BLaER1 treated with 17β-estradiol and CSF1 and Interleukin-3, amounts not matched to agents 10 nM and 100 nM (cell line): Measurements from ENCODE around the gene GAS7.

Source experiments
- H3K27ac ChIP-seq, 11 experiments: shearing (Covaris generic); formaldehyde crosslinking; 2 replicates each; pipeline ENCODE4 v1.8.1; 2022
- H3K27me3 ChIP-seq, 11 experiments: shearing (Covaris generic); formaldehyde crosslinking; 2 replicates each; pipeline ENCODE4 v1.8.1; 2022
- H3K36me3 ChIP-seq, 11 experiments: shearing (Covaris generic); formaldehyde crosslinking; 2 replicates each; pipeline ENCODE4 v1.8.1; 2022
- H3K4me1 ChIP-seq, 10 experiments: shearing (Covaris generic); formaldehyde crosslinking; 2 replicates each; pipeline ENCODE4 v1.8.1; 2022
- H3K4me2 ChIP-seq, 11 experiments: shearing (Covaris generic); formaldehyde crosslinking; 2 replicates each; pipeline ENCODE4 v1.8.1; 2022
- H3K4me3 ChIP-seq, 10 experiments: shearing (Covaris generic); formaldehyde crosslinking; 2 replicates each; pipeline ENCODE4 v1.8.1; 2022
- H3K9ac ChIP-seq, 11 experiments: shearing (Covaris generic); formaldehyde crosslinking; 2 replicates each; pipeline ENCODE4 v1.8.1; 2022
- H3K9me3 ChIP-seq, 11 experiments: shearing (Covaris generic); formaldehyde crosslinking; replicated peaks in 1 of 11; 2 replicates each; pipeline ENCODE4 v1.8.1; 2022
- H4K20me1 ChIP-seq, 11 experiments: shearing (Covaris generic); formaldehyde crosslinking; 2 replicates each; pipeline ENCODE4 v1.8.1; 2022
- Cebpa-rat ChIP-seq, 11 experiments: shearing (Covaris generic); IDR thresholded peaks; 2 replicates each; pipeline ENCODE4 v1.8.1; 2022

The GAS7 gene

DNA sequence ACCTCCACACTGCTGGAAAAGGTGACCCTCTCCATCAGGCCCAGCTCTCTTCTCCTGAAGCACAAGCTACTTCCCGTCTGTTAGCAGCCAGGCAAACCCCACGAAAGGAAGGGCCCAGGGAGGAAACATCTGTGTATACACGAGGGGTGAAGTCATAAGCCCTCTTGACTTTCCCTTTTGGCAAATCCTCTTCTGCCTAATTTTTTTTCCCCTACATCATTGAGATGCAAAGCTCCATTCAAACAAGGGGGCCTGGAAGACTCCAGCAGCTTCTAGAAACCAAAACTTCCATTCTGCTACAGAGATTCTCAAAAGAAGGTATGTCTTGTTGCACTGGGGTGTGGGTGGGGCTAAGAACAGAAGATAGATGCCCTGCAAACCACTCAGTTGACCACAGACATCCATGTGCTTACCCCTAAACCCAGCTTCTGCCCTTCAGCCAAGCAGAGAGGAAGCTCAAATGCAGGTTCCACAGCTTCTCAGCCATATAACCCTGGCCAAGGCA, 147.8 kb downstream of the GAS7 start:
- Histone ChIP-seq H3K4me3 (peak overlapping the region; percentile 38 to 75 (median 68)), H3K4me1 (peaks cover 95 to 100% (median 98%) of the 10 kb centered on the region in 10 experiments), H3K27me3 (no peaks in the 10 kb centered on the region), H3K27ac (peak overlapping the region; percentile 90 to 98 (median 95)), H3K9ac (peak overlapping the region; percentile 84 to 93 (median 89)), H3K36me3 (peaks cover 0 to 32% (median 10%) of the 10 kb centered on the region in 11 experiments; a peak in 11 of 22 replicates), H3K4me2 (peak overlapping the region; percentile 86 to 99 (median 95)), H3K9me3 (no peaks in the 10 kb centered on the region), H4K20me1 (peaks cover 0 to 27% (median 8%) of the 10 kb centered on the region in 11 experiments; a peak in 10 of 22 replicates)
- no peak for TF ChIP-seq Cebpa-rat (IDR thresholded peaks at IDR 0.05)

GRCh38 chr17:10048629-10049350, 149.6 kb downstream of the GAS7 start:
- Histone ChIP-seq H3K36me3 (peaks cover 0 to 36% (median 9%) of the 10 kb centered on the region in 11 experiments; a peak in 11 of 22 replicates), H3K4me2 (peak overlapping the region; percentile 86 to 99 (median 95)), H3K9me3 (no peaks in the 10 kb centered on the region), H4K20me1 (peaks cover 0 to 34% (median 12%) of the 10 kb centered on the region in 11 experiments; a peak in 10 of 22 replicates), H3K9ac (peak overlapping the region; percentile 40 to 93 (median 84); a peak in 17 of 22 replicates), H3K27ac (peak overlapping the region; percentile 66 to 98 (median 95)), H3K4me1 (peaks cover 94 to 100% (median 98%) of the 10 kb centered on the region in 10 experiments), H3K4me3 (peak overlapping the region in 5 of 10 experiments; percentile 41 to 75 (median 68); a peak in 11 of 20 replicates), H3K27me3 (no peaks in the 10 kb centered on the region)
- no peak for TF ChIP-seq Cebpa-rat (IDR thresholded peaks at IDR 0.05)

GRCh38 chr17:10046786-10047785, 151.3 kb downstream of the GAS7 start:
- H3K27ac ChIP-seq, result peak overlapping the region; percentile 66 to 98 (median 95); a peak in 21 of 22 replicates
- no peak for TF ChIP-seq Cebpa-rat (IDR thresholded peaks at IDR 0.05)

DNA sequence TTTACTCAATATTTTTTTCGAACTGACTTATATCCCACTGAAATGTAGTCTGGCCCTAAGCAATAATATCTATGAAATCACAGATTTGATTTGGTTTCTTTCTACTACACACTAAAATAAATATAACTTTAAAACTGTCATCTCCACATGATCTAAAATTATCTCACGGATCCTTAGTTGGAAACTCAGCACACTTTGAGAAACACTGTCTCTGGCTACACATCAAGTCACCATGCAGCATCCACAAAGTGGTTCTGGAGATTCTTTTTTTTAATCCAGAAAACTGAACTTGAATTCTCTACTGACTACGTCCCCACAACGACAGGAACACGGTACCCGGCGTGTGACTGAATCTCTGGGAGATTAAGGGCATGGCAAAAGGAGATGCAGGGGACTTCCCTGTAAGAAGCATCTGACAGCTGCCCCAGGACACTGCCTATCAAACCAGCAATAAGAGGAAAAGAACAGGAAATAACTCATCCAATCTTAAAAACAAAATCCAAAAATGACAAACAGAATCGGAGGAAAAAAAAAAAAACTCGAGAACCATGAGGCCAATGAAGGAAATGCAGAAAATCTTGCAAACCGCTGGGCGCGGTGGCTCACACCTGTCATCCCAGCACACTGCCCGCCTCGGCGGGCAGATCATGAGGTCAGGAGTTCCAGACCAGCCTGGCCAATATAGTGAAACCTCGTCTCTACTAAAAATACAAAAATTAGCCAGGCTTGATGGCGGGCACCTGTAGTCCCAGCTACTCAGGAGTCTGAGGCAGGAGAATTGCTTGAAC, 152.3 kb downstream of the GAS7 start:
- no peak for TF ChIP-seq Cebpa-rat (IDR thresholded peaks at IDR 0.05)
- Histone ChIP-seq H3K4me2 (peak overlapping the region; percentile 86 to 99 (median 95)), H3K27ac (peak overlapping the region; percentile 17 to 98 (median 56); a peak in 20 of 22 replicates), H3K9ac (peak overlapping the region in 10 of 11 experiments; percentile 4 to 58 (median 35); a peak in 12 of 22 replicates), H3K4me1 (peaks cover 94 to 100% (median 98%) of the 10 kb centered on the region in 10 experiments), H3K27me3 (no peaks in the 10 kb centered on the region), H3K9me3 (peaks cover 0 to 10% (median 5%) of the 10 kb centered on the region in 11 experiments; a peak in 9 of 22 replicates), H3K36me3 (peaks cover 0 to 51% (median 20%) of the 10 kb centered on the region in 11 experiments; a peak in 15 of 22 replicates), H4K20me1 (peaks cover 0 to 43% (median 12%) of the 10 kb centered on the region in 11 experiments; a peak in 10 of 22 replicates), H3K4me3 (no peak overlapping the region)

More at GRCh38 chr17:10046786-10047785, 151.3 kb downstream of the GAS7 start:
- H3K9ac ChIP-seq, result peak overlapping the region; percentile 45 to 93 (median 72); a peak in 21 of 22 replicates
- H3K4me1 ChIP-seq, result peaks cover 94 to 100% (median 98%) of the 10 kb centered on the region in 10 experiments
- H3K4me2 ChIP-seq, result peak overlapping the region; percentile 86 to 99 (median 95)
- peak overlapping the region; percentile 16 to 75 (median 31); a peak in 19 of 20 replicates for H3K4me3 ChIP-seq
- no peaks in the 10 kb centered on the region for H3K27me3 ChIP-seq
- peaks cover 0 to 41% (median 13%) of the 10 kb centered on the region in 11 experiments; a peak in 11 of 22 replicates for H3K36me3 ChIP-seq
- H3K9me3 ChIP-seq, result no peaks in the 10 kb centered on the region
- peaks cover 0 to 43% (median 12%) of the 10 kb centered on the region in 11 experiments; a peak in 10 of 22 replicates for H4K20me1 ChIP-seq

DNA sequence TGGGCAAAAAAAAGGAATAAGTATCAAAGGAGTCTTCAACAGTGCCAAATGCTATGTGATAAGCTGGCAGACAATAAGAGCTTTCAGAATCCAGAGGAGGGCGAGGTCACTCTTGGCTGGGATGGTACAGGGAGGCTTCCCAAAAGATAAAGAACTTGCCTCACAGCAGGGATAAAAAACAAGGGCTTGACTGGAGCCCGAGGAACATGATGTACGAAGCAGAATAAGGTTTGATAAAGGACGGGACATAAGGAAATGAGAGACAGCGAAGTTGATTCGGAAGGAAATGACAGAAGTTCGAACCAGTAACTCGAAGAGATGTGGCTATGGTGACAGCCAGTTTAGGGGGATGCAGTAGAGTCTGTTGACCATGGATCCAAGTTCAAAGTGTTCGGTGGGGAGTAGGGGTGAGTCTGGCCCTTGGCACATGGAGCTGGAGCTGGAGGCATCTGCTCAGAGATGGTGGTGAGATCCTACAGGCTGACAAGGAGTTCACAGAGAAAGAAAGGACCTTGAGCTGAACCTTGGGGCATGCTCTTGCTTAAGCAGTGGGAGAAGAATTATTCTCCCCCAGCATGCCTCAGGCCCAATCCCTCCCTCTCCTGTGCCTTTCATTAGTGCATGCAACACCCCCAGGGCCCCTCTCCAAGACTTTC, 155.7 kb downstream of the GAS7 start:
- peak overlapping the region; percentile 63 to 87 (median 79) for H3K9ac ChIP-seq
- no peak for TF ChIP-seq Cebpa-rat (IDR thresholded peaks at IDR 0.05)
- H3K36me3 ChIP-seq, result peaks cover 0 to 66% (median 48%) of the 10 kb centered on the region in 11 experiments; a peak in 20 of 22 replicates
- no peaks in the 10 kb centered on the region for H3K27me3 ChIP-seq
- peaks cover 0 to 22% (median 7%) of the 10 kb centered on the region in 11 experiments; a peak in 9 of 22 replicates for H3K9me3 ChIP-seq
- peaks cover 0 to 49% (median 8%) of the 10 kb centered on the region in 11 experiments; a peak in 10 of 22 replicates for H4K20me1 ChIP-seq
- peaks cover 97 to 100% (median 100%) of the 10 kb centered on the region in 10 experiments for H3K4me1 ChIP-seq
- peak overlapping the region; percentile 81 to 99 (median 93) for H3K4me2 ChIP-seq
- peak overlapping the region in 7 of 10 experiments; percentile 7 to 38 (median 30); a peak in 8 of 20 replicates for H3K4me3 ChIP-seq
- H3K27ac ChIP-seq, result peak overlapping the region; percentile 66 to 100 (median 98)

GRCh38 chr17:10041916-10042588, 156.4 kb downstream of the GAS7 start:
- TF ChIP-seq Cebpa-rat (IDR thresholded peaks at IDR 0.05), result peak in 2 of 11 experiments; percentile 9 to 69; a peak in 2 of 22 replicates
- Histone ChIP-seq H3K4me1 (peaks cover 97 to 100% (median 100%) of the 10 kb centered on the region in 10 experiments), H3K27me3 (no peaks in the 10 kb centered on the region)

More at GRCh38 chr17:10041916-10042588, 156.4 kb downstream of the GAS7 start:
- Histone ChIP-seq H3K4me2 (peak overlapping the region; percentile 81 to 99 (median 93)), H3K36me3 (peaks cover 0 to 72% (median 51%) of the 10 kb centered on the region in 11 experiments; a peak in 20 of 22 replicates), H3K4me3 (peak overlapping the region in 8 of 10 experiments; percentile 7 to 39 (median 33); a peak in 8 of 20 replicates), H3K9me3 (peaks cover 0 to 22% (median 7%) of the 10 kb centered on the region in 11 experiments; a peak in 9 of 22 replicates), H4K20me1 (peaks cover 0 to 44% (median 3%) of the 10 kb centered on the region in 11 experiments; a peak in 10 of 22 replicates), H3K27ac (peak overlapping the region; percentile 66 to 100 (median 98)), H3K9ac (peak overlapping the region; percentile 63 to 87 (median 79))
